SK-N-SH (cell line): ENCODE results near the gene SF3A2. TPM values are rescaled to one million over a fixed set of nuclear protein-coding genes. Genes with fewer than 3 reads are reported as not detected.

Source experiments
- CTCF ChIA-PET: fragments of 300-600, 350-600 bp; formaldehyde crosslinking; extraction: SDS; loops from one replicate; lab custom pipeline; 2021; lab: Yijun Ruan, JAX
- POLR2A ChIA-PET: fragments of 350-600 bp; sonication (Branson Sonifier 250); formaldehyde crosslinking; extraction: SDS; loops from one replicate; lab custom pipeline; 2020; ENCODE audit warnings: antibody characterized with exemption, inconsistent platforms; lab: Yijun Ruan, JAX
- DNase-seq: peaks from one replicate; pipeline ENCODE4 v3.0.0; 2012
- H2AFZ ChIP-seq: fragments of 200-600 bp; sonication (generic); 2 replicates; pipeline ENCODE4 v1.8.1; 2016; ENCODE audit warnings: antibody characterized with exemption, mild to moderate bottlenecking, low read depth
- H3F3A ChIP-seq: fragments of 200-600 bp; sonication (generic); replicated peaks from 2 replicates; pipeline ENCODE3; 2016; ENCODE audit warnings: antibody characterized with exemption, mild to moderate bottlenecking; ENCODE audit not compliant: insufficient read depth
- H3K27ac ChIP-seq, 2 experiments: fragments of 200-500 bp in 1 of 2; fragments of 200-600 bp in 1 of 2; sonication (Bioruptor generic) in 1 of 2; sonication (generic), shearing (Covaris generic) in 1 of 2; 2 replicates each; pipeline versions ENCODE4 v1.5.1 to v1.6.1; 2014 to 2016; ENCODE audit warnings: low read depth in 2 of 2, inconsistent platforms in 1 of 2, low read length in 1 of 2, mild to moderate bottlenecking in 1 of 2, mixed read lengths in 1 of 2
- H3K27me3 ChIP-seq: fragments of 200-600 bp; sonication (generic), shearing (Covaris generic); 2 replicates; pipeline ENCODE4 v1.6.1; 2016; ENCODE audit warnings: mixed run types; ENCODE audit not compliant: insufficient read depth
- H3K36me3 ChIP-seq, 2 experiments: fragments of 200-500 bp in 1 of 2; fragments of 200-600 bp in 1 of 2; sonication (Bioruptor generic) in 1 of 2; sonication (generic) in 1 of 2; replicated peaks in 1 of 2; 2 replicates each; pipeline versions ENCODE3 to v1.5.1; 2014 to 2016; ENCODE audit warnings: low read length in 1 of 2, mild to moderate bottlenecking in 1 of 2; ENCODE audit not compliant: insufficient read depth in 2 of 2, control insufficient read depth in 1 of 2
- H3K4me1 ChIP-seq, 2 experiments: fragments of 200-500 bp in 1 of 2; fragments of 200-600 bp in 1 of 2; sonication (Bioruptor generic) in 1 of 2; sonication (generic), shearing (Covaris generic) in 1 of 2; 2 replicates each; pipeline versions ENCODE4 v1.5.1 to v1.6.1; 2014 to 2016; ENCODE audit warnings: low read depth in 1 of 2, low read length in 1 of 2, mixed run types in 1 of 2; ENCODE audit not compliant: insufficient read depth in 2 of 2, control insufficient read depth in 1 of 2
- H3K4me2 ChIP-seq: fragments of 200-600 bp; sonication (generic), shearing (Covaris generic); 2 replicates; pipeline ENCODE4 v1.6.1; 2017; ENCODE audit warnings: mixed run types
- H3K4me3 ChIP-seq, 2 experiments: fragments of 200-500 bp in 1 of 2; fragments of 200-600 bp in 1 of 2; sonication (Bioruptor generic) in 1 of 2; sonication (generic), shearing (Covaris generic) in 1 of 2; 2 replicates each; pipeline versions ENCODE4 v1.5.1 to v1.8.1; 2014 to 2016; ENCODE audit warnings: low read depth in 2 of 2, inconsistent platforms in 1 of 2, low read length in 1 of 2, mild to moderate bottlenecking in 1 of 2, mixed read lengths in 1 of 2, moderate library complexity in 1 of 2
- H3K79me2 ChIP-seq: fragments of 200-600 bp; sonication (generic); 2 replicates; pipeline ENCODE4 v1.8.1; 2017; ENCODE audit warnings: mild to moderate bottlenecking; ENCODE audit not compliant: insufficient read depth
- H3K9ac ChIP-seq: fragments of 200-600 bp; sonication (generic); 2 replicates; pipeline ENCODE4 v1.6.1; 2017; ENCODE audit warnings: mixed run types
- H3K9me2 ChIP-seq: fragments of 200-600 bp; sonication (generic); 2 replicates; pipeline ENCODE4 v1.6.1; 2017; ENCODE audit warnings: mixed run types
- H3K9me3 ChIP-seq: fragments of 200-600 bp; sonication (generic); 2 replicates; pipeline ENCODE4 v1.6.1; 2017; ENCODE audit warnings: mixed run types, mild to moderate bottlenecking, moderate library complexity
- H4K20me1 ChIP-seq: fragments of 200-600 bp; sonication (generic); 2 replicates; pipeline ENCODE4 v1.6.1; 2017; ENCODE audit warnings: mild to moderate bottlenecking, mixed run types; ENCODE audit not compliant: insufficient read depth
- EZH2phosphoT487 ChIP-seq: fragments of 200-600 bp; sonication (generic); IDR thresholded peaks from 2 replicates; pipeline ENCODE4 v1.6.1; 2017; ENCODE audit warnings: low read depth, mixed run types, mild to moderate bottlenecking, antibody characterized with exemption, moderate library complexity, borderline replicate concordance
- FOSL2 ChIP-seq: IDR thresholded peaks from 2 replicates; pipeline ENCODE4 v1.4.0; 2012; ENCODE audit warnings: low read depth, mild to moderate bottlenecking, moderate library complexity, borderline replicate concordance
- GATA2 ChIP-seq: sonication (generic); formaldehyde crosslinking; IDR thresholded peaks from 2 replicates; pipeline ENCODE4 v1.5.0; 2020; ENCODE audit warnings: mild to moderate bottlenecking, missing genetic modification reagents
- IRF3 ChIP-seq: fragments of 150-350 bp; IDR thresholded peaks from 2 replicates; pipeline ENCODE4 v1.6.1; 2016; ENCODE audit warnings: mild to moderate bottlenecking, low read depth, low read length
- POLR2AphosphoS5 ChIP-seq: IDR thresholded peaks from 2 replicates; pipeline ENCODE4 v1.6.1; 2012; ENCODE audit warnings: low read depth, low read length
- RAD21 ChIP-seq: IDR thresholded peaks from 2 replicates; pipeline ENCODE4 v1.6.1; 2012; ENCODE audit warnings: mild to moderate bottlenecking, low read length
- RCOR1 ChIP-seq: fragments of 150-350 bp; IDR thresholded peaks from 2 replicates; pipeline ENCODE4 v1.6.1; 2017; ENCODE audit warnings: antibody characterized with exemption, low read length
- RXRA ChIP-seq: IDR thresholded peaks from 2 replicates; pipeline ENCODE4 v1.4.0; 2012; ENCODE audit warnings: low read depth, mild to moderate bottlenecking, borderline replicate concordance
- SIN3A ChIP-seq: IDR thresholded peaks from 2 replicates; pipeline ENCODE4 v1.6.1; 2012; ENCODE audit warnings: low read depth, mild to moderate bottlenecking, low read length, moderate library complexity, borderline replicate concordance
- SMC3 ChIP-seq: IDR thresholded peaks from 2 replicates; pipeline ENCODE4 v1.6.1; 2012; ENCODE audit warnings: low read depth, low read length, improper control_type of control experiment
- TAF1 ChIP-seq: IDR thresholded peaks from 2 replicates; pipeline ENCODE4 v1.6.1; 2012; ENCODE audit warnings: low read depth, mild to moderate bottlenecking, low read length, moderate library complexity, borderline replicate concordance
- WGBS: methylation state at CpG from one replicate; pipeline ENCODE4 v1.1.6; 2017; ENCODE audit warnings: low lambda C conversion rate; 5-methylcytosine and 5-hydroxymethylcytosine counted together
- polyA plus RNA-seq, 3 experiments: library from polyadenylated mRNA; depleted of rRNA; stranded (reverse); fragments of >200 nt; gene quantifications; 2 replicates each; pipeline ENCODE4 v1.2.3, GENCODE V29; 2012
- TF ChIP-seq, protein P1 (sequence below): fragments of 200-600 bp; sonication (generic); IDR thresholded peaks from 2 replicates; pipeline ENCODE4 v1.6.1; 2017; ENCODE audit warnings: antibody characterized with exemption, mild to moderate bottlenecking, moderate library complexity
- TF ChIP-seq, protein P2 (sequence below): fragments of 150-350 bp; IDR thresholded peaks from 2 replicates; pipeline ENCODE4 v1.6.1; 2017; ENCODE audit warnings: antibody characterized with exemption, low read length, low read depth, borderline replicate concordance

Gene SF3A2
- polyA plus RNA-seq, 1 of the 3 experiments (the other 2 are of a cell fraction), result 55.8 TPM

DNA sequence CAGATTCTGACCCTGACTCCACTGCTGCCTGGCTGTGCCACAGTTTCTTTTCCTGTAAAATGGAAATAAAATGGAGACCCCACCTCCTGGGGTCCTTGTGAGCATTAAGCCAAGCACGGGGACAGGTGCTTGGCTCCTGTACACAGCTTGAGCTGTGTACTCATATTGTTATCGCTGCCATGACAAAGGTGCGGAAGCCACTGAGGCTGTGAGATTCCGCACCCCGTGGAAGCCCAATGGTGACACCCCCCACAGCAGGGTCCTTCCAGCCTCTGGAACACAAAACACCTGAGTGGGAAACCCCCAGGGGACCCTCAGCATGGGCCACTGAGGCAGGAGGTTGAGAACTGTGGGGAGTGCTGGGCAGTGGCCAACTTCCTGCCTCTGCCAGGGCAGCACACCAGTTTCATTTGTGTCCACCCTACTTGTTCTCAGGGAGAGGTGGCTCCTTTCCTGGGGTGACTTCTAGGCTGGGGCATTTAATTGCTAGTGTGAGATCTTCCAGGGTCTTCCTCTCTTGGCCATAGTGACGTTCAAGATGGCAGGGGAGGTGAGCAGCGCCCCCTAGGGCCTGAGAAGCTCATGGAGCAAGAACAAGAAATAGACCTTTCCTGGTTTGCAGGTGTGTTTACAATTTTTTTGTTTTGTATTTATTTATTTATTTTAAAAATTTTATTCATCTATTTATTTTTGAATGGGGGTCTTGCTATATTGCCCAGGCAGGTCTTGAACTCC is 25.0 kb downstream of the SF3A2 start:
- H3K9me2 ChIP-seq, result no peaks in the 10 kb centered on the region
- peaks cover 7% of the 10 kb centered on the region for H3F3A ChIP-seq
- no peak overlapping the region for H3K9ac ChIP-seq
- CTCF ChIA-PET, result interaction anchor here (0.5 to 9.8 kb wide), 15 partner anchors 11 to 136 kb away, joined by 3 to 121 read pairs (median 4); partner anchors contain the start of genes AMH and PLEKHJ1
- H3K79me2 ChIP-seq, result no peaks in the 10 kb centered on the region
- 10% methylated on average over 2 of the region's 7 CpGs for WGBS
- H3K4me3 ChIP-seq, result no peak overlapping the region; a peak in 1 of 4 replicates
- peak; percentile 49 for DNase-seq
- H4K20me1 ChIP-seq, result no peaks in the 10 kb centered on the region
- H3K9me3 ChIP-seq, result no peaks in the 10 kb centered on the region
- no peak overlapping the region for H3K4me2 ChIP-seq
- no peaks in the 10 kb centered on the region for H3K27me3 ChIP-seq
- POLR2A ChIA-PET, result interaction anchor here (1.3 kb wide), 1 partner anchor 9 kb away, joined by 4 read pairs; no protein-coding TSS in a partner anchor
- H2AFZ ChIP-seq, result no peak overlapping the region
- no peak overlapping the region for H3K27ac ChIP-seq
- TF ChIP-seq RAD21 (peak; percentile 56), SIN3A (no peak), TAF1 (no peak), GATA2 (CRISPR knock-in tag) (no peak), POLR2AphosphoS5 (no peak), IRF3 (no peak), RCOR1 (no peak), FOSL2 (no peak), SMC3 (peak; percentile 27), EZH2phosphoT487 (no peak), RXRA (no peak)
- TF ChIP-seq, protein P1, sequence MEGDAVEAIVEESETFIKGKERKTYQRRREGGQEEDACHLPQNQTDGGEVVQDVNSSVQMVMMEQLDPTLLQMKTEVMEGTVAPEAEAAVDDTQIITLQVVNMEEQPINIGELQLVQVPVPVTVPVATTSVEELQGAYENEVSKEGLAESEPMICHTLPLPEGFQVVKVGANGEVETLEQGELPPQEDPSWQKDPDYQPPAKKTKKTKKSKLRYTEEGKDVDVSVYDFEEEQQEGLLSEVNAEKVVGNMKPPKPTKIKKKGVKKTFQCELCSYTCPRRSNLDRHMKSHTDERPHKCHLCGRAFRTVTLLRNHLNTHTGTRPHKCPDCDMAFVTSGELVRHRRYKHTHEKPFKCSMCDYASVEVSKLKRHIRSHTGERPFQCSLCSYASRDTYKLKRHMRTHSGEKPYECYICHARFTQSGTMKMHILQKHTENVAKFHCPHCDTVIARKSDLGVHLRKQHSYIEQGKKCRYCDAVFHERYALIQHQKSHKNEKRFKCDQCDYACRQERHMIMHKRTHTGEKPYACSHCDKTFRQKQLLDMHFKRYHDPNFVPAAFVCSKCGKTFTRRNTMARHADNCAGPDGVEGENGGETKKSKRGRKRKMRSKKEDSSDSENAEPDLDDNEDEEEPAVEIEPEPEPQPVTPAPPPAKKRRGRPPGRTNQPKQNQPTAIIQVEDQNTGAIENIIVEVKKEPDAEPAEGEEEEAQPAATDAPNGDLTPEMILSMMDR, result peak; percentile 67
- TF ChIP-seq, protein P2, sequence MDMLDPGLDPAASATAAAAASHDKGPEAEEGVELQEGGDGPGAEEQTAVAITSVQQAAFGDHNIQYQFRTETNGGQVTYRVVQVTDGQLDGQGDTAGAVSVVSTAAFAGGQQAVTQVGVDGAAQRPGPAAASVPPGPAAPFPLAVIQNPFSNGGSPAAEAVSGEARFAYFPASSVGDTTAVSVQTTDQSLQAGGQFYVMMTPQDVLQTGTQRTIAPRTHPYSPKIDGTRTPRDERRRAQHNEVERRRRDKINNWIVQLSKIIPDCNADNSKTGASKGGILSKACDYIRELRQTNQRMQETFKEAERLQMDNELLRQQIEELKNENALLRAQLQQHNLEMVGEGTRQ, result no peak
- peaks cover 0 to 3% of the 10 kb centered on the region in 2 experiments; a peak in 1 of 4 replicates for H3K4me1 ChIP-seq
- no peaks in the 10 kb centered on the region for H3K36me3 ChIP-seq
